Retinal pigment epithelial cell (primary cell): ENCODE results near the gene MAMDC2.
A peak's percentile ranks its signal among the peaks of the same experiment; 100 is the strongest.

ENCODE experiments used
- DNase-seq: peaks from one replicate; pipeline ENCODE4 v3.0.0-alpha.2; 2010; ENCODE audit warnings: low read depth
- H3K4me3 ChIP-seq: 2 replicates; pipeline ENCODE4 v1.5.1; 2011; ENCODE audit warnings: mild to moderate bottlenecking, low read length, control low read depth, moderate library complexity
- TF ChIP-seq, protein P1 (sequence below): conservative IDR thresholded peaks from 2 replicates; pipeline ENCODE4 v1.5.1; 2011; ENCODE audit warnings: low read depth, low read length, control low read depth, inconsistent platforms

MAMDC2 gene

DNA sequence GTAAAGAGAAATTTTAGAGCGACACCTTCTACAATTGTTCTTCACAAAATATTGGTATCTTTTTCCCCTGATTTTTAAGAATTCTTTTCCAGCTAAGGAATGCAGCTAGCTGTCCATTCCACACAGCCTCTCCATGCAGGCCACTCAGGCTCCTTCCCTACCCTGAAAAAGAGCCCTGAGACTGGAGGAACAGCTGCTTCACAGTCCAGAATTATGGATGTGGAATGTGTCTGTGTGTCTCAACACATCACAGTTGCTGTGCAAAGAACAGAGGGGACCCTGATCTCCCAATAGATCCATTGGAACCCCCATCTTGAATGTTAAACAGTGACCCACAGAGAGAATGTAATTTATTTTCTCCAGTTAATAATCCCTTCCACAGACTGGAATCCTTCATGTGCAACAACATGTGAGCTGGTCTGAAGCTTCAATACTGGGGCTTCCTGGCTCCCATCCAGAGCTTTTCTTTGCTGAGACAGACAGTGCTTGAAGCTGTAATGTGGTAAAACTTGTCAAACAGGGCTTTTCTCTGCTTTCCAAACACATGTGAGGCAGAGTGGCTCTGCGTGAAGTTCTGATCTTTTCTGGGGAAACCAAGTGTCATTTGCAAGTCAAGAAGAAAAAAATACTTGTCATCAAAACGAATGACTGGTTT, 161.8 kb downstream of the MAMDC2 start:
- no peak overlapping the region for H3K4me3 ChIP-seq
- DNase-seq = peak; percentile 71
- TF ChIP-seq, protein P1, sequence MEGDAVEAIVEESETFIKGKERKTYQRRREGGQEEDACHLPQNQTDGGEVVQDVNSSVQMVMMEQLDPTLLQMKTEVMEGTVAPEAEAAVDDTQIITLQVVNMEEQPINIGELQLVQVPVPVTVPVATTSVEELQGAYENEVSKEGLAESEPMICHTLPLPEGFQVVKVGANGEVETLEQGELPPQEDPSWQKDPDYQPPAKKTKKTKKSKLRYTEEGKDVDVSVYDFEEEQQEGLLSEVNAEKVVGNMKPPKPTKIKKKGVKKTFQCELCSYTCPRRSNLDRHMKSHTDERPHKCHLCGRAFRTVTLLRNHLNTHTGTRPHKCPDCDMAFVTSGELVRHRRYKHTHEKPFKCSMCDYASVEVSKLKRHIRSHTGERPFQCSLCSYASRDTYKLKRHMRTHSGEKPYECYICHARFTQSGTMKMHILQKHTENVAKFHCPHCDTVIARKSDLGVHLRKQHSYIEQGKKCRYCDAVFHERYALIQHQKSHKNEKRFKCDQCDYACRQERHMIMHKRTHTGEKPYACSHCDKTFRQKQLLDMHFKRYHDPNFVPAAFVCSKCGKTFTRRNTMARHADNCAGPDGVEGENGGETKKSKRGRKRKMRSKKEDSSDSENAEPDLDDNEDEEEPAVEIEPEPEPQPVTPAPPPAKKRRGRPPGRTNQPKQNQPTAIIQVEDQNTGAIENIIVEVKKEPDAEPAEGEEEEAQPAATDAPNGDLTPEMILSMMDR = no peak

- H3K4me3 ChIP-seq = no peak overlapping the region
- DNase-seq = no peak
- TF ChIP-seq, protein P1 = no peak
Measured at GRCh38 chr9:70217029-70217428, 173.4 kb downstream of the MAMDC2 start.

DNA sequence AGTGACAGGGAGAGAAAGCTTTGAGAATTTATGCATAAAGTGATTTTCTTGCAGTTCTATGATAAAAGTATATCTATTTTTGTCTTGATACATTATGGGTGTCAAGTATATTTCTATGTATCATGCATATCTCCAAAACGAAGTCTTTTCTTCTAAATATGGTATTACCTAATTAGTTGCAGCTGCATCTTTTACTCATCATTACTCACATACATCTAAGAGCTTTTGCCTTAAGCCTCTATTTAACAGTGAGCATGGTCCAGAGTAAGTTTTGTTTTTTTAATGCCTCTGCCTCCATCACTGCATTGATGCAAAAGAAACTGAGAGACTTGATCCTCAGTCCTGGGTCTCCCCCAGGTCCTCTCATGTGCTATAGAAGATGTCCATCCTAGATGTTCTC, 175.1 kb downstream of the MAMDC2 start:
- H3K4me3 ChIP-seq = no peak overlapping the region
- TF ChIP-seq, protein P1 = no peak
- no peak for DNase-seq

DNA sequence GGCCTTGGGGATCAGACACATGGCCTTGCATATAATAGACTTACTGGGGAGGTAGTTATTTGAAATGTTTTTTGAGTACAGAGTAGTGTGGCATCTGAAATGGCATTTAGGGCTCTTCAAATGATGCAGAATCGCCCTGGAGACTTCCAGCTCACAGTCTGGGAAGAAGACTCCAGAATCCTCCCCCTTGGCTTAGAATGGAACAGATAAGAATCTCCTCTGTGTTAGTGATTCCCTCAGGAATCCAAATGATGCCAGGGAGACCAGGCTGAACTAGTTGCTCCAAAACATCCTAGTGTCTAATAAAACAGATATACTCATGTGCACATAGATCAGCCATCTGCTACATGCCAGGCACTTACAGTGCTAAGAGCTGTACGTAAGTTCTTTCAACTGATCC, 176.6 kb downstream of the MAMDC2 start:
- no peak for DNase-seq
- H3K4me3 ChIP-seq = no peak overlapping the region
- TF ChIP-seq, protein P1 = no peak

GRCh38 chr9:70222354-70222753, 178.7 kb downstream of the MAMDC2 start:
- H3K4me3 ChIP-seq = no peak overlapping the region
- TF ChIP-seq, protein P1 = no peak
- peak; percentile 16 for DNase-seq

- TF ChIP-seq, protein P1 = no peak
- DNase-seq = no peak
- H3K4me3 ChIP-seq = no peak overlapping the region
Measured at GRCh38 chr9:70228118-70228517, 184.5 kb downstream of the MAMDC2 start.

- DNase-seq = no peak
- H3K4me3 ChIP-seq = no peak overlapping the region
- TF ChIP-seq, protein P1 = no peak
Measured at GRCh38 chr9:70228611-70229010, 185.0 kb downstream of the MAMDC2 start.
